Esophagus squamous epithelium (tissue), 4 donors: ENCODE data around the gene DGKD.

Source experiments
- POLR2A ChIP-seq, 4 donors: fragments of 450-650 bp; IDR thresholded peaks; one replicate each; pipeline ENCODE4 v1.6.1; 2017; ENCODE audit warnings: antibody characterized with exemption in 4 of 4, mild to moderate bottlenecking in 4 of 4, moderate library complexity in 3 of 4
- TF ChIP-seq, protein P1 (sequence below), 6 experiments: fragments of 450-650 bp in 4 of 6; fragments of 200-600 bp in 2 of 6; sonication (generic) in 2 of 6; IDR thresholded peaks; one replicate each; pipeline ENCODE4 v1.5.1; 2016 to 2019; ENCODE audit warnings: antibody characterized with exemption in 6 of 6, mild to moderate bottlenecking in 4 of 6, moderate library complexity in 4 of 6

DNA sequence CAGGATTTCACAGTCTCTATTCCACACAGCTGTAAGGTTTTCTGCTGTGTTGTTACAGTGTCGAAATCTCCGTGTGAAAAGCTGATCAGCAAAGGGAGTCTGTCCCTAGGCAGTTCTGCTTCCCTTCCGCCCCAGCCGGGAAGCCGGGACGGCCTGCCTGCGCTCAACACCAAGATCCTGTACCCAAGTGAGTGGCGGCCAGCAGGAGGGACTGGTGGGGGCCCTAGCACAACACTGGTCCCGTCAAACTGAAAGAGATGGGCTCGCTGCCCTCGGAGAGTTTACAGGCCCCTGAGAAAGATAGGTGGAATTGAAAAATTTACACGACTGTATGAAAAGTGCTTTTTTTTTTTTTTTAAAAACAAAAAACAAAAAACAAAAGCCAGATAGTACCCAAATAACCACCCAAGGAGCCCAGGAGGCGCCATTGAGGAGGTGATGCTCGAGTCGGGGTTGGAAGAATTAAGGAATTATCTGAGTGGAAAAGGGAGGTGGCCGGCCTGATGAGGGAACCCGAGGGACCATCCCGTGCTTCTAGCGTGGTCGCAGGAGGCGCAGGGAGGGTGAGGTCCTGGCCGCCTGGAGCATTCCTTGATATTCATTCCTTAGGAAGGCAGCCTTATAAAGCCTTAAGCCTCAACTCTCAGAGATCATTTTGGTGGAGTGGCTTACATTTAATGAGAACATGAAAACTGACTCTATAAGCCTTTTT lies 96.7 kb downstream of the DGKD start:
- TF ChIP-seq, protein P1, sequence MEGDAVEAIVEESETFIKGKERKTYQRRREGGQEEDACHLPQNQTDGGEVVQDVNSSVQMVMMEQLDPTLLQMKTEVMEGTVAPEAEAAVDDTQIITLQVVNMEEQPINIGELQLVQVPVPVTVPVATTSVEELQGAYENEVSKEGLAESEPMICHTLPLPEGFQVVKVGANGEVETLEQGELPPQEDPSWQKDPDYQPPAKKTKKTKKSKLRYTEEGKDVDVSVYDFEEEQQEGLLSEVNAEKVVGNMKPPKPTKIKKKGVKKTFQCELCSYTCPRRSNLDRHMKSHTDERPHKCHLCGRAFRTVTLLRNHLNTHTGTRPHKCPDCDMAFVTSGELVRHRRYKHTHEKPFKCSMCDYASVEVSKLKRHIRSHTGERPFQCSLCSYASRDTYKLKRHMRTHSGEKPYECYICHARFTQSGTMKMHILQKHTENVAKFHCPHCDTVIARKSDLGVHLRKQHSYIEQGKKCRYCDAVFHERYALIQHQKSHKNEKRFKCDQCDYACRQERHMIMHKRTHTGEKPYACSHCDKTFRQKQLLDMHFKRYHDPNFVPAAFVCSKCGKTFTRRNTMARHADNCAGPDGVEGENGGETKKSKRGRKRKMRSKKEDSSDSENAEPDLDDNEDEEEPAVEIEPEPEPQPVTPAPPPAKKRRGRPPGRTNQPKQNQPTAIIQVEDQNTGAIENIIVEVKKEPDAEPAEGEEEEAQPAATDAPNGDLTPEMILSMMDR (IDR thresholded peaks at IDR 0.05) = no peak
- no peak for TF ChIP-seq POLR2A (IDR thresholded peaks at IDR 0.05)
